SK-N-SH (cell line): ENCODE data around the gene OR6A2. TPM values are rescaled to one million over a fixed set of nuclear protein-coding genes. Genes with fewer than 3 reads are reported as not detected.

Experiments used
- CTCF ChIA-PET: fragments of 300-600, 350-600 bp; formaldehyde crosslinking; extraction: SDS; loops from one replicate; lab custom pipeline; 2021; lab: Yijun Ruan, JAX
- POLR2A ChIA-PET: fragments of 350-600 bp; sonication (Branson Sonifier 250); formaldehyde crosslinking; extraction: SDS; loops from one replicate; lab custom pipeline; 2020; ENCODE audit warnings: antibody characterized with exemption, inconsistent platforms; lab: Yijun Ruan, JAX
- DNase-seq: peaks from one replicate; pipeline ENCODE4 v3.0.0; 2012
- H2AFZ ChIP-seq: fragments of 200-600 bp; sonication (generic); 2 replicates; pipeline ENCODE4 v1.8.1; 2016; ENCODE audit warnings: antibody characterized with exemption, mild to moderate bottlenecking, low read depth
- H3F3A ChIP-seq: fragments of 200-600 bp; sonication (generic); replicated peaks from 2 replicates; pipeline ENCODE3; 2016; ENCODE audit warnings: antibody characterized with exemption, mild to moderate bottlenecking; ENCODE audit not compliant: insufficient read depth
- H3K27ac ChIP-seq, 2 experiments: fragments of 200-500 bp in 1 of 2; fragments of 200-600 bp in 1 of 2; sonication (Bioruptor generic) in 1 of 2; sonication (generic), shearing (Covaris generic) in 1 of 2; 2 replicates each; pipeline versions ENCODE4 v1.5.1 to v1.6.1; 2014 to 2016; ENCODE audit warnings: low read depth in 2 of 2, inconsistent platforms in 1 of 2, low read length in 1 of 2, mild to moderate bottlenecking in 1 of 2, mixed read lengths in 1 of 2
- H3K27me3 ChIP-seq: fragments of 200-600 bp; sonication (generic), shearing (Covaris generic); 2 replicates; pipeline ENCODE4 v1.6.1; 2016; ENCODE audit warnings: mixed run types; ENCODE audit not compliant: insufficient read depth
- H3K36me3 ChIP-seq, 2 experiments: fragments of 200-500 bp in 1 of 2; fragments of 200-600 bp in 1 of 2; sonication (Bioruptor generic) in 1 of 2; sonication (generic) in 1 of 2; replicated peaks in 1 of 2; 2 replicates each; pipeline versions ENCODE3 to v1.5.1; 2014 to 2016; ENCODE audit warnings: low read length in 1 of 2, mild to moderate bottlenecking in 1 of 2; ENCODE audit not compliant: insufficient read depth in 2 of 2, control insufficient read depth in 1 of 2
- H3K4me1 ChIP-seq, 2 experiments: fragments of 200-500 bp in 1 of 2; fragments of 200-600 bp in 1 of 2; sonication (Bioruptor generic) in 1 of 2; sonication (generic), shearing (Covaris generic) in 1 of 2; 2 replicates each; pipeline versions ENCODE4 v1.5.1 to v1.6.1; 2014 to 2016; ENCODE audit warnings: low read depth in 1 of 2, low read length in 1 of 2, mixed run types in 1 of 2; ENCODE audit not compliant: insufficient read depth in 2 of 2, control insufficient read depth in 1 of 2
- H3K4me2 ChIP-seq: fragments of 200-600 bp; sonication (generic), shearing (Covaris generic); 2 replicates; pipeline ENCODE4 v1.6.1; 2017; ENCODE audit warnings: mixed run types
- H3K4me3 ChIP-seq, 2 experiments: fragments of 200-500 bp in 1 of 2; fragments of 200-600 bp in 1 of 2; sonication (Bioruptor generic) in 1 of 2; sonication (generic), shearing (Covaris generic) in 1 of 2; 2 replicates each; pipeline versions ENCODE4 v1.5.1 to v1.8.1; 2014 to 2016; ENCODE audit warnings: low read depth in 2 of 2, inconsistent platforms in 1 of 2, low read length in 1 of 2, mild to moderate bottlenecking in 1 of 2, mixed read lengths in 1 of 2, moderate library complexity in 1 of 2
- H3K79me2 ChIP-seq: fragments of 200-600 bp; sonication (generic); 2 replicates; pipeline ENCODE4 v1.8.1; 2017; ENCODE audit warnings: mild to moderate bottlenecking; ENCODE audit not compliant: insufficient read depth
- H3K9ac ChIP-seq: fragments of 200-600 bp; sonication (generic); 2 replicates; pipeline ENCODE4 v1.6.1; 2017; ENCODE audit warnings: mixed run types
- H3K9me2 ChIP-seq: fragments of 200-600 bp; sonication (generic); 2 replicates; pipeline ENCODE4 v1.6.1; 2017; ENCODE audit warnings: mixed run types
- H3K9me3 ChIP-seq: fragments of 200-600 bp; sonication (generic); 2 replicates; pipeline ENCODE4 v1.6.1; 2017; ENCODE audit warnings: mixed run types, mild to moderate bottlenecking, moderate library complexity
- H4K20me1 ChIP-seq: fragments of 200-600 bp; sonication (generic); 2 replicates; pipeline ENCODE4 v1.6.1; 2017; ENCODE audit warnings: mild to moderate bottlenecking, mixed run types; ENCODE audit not compliant: insufficient read depth
- CHD2 ChIP-seq: fragments of 150-350 bp; IDR thresholded peaks from 2 replicates; pipeline ENCODE4 v1.6.1; 2018; ENCODE audit warnings: low read length; ENCODE audit not compliant: partially characterized antibody
- CTCF ChIP-seq: fragments of 200-600 bp; sonication (generic); IDR thresholded peaks from 2 replicates; pipeline ENCODE4 v1.6.1; 2017; ENCODE audit warnings: antibody characterized with exemption, mild to moderate bottlenecking, moderate library complexity
- EP300 ChIP-seq, 2 experiments: IDR thresholded peaks; 2 replicates each; pipeline versions ENCODE4 v1.4.0 to v1.6.1; 2012; ENCODE audit warnings: borderline replicate concordance in 1 of 2, low read depth in 1 of 2, low read length in 1 of 2
- FOSL2 ChIP-seq: IDR thresholded peaks from 2 replicates; pipeline ENCODE4 v1.4.0; 2012; ENCODE audit warnings: low read depth, mild to moderate bottlenecking, moderate library complexity, borderline replicate concordance
- FOXJ3 ChIP-seq: sonication (generic); formaldehyde crosslinking; IDR thresholded peaks from 2 replicates; pipeline ENCODE4 v1.5.1; 2020; ENCODE audit warnings: mild to moderate bottlenecking, missing genetic modification reagents
- FOXM1 ChIP-seq: IDR thresholded peaks from 2 replicates; pipeline ENCODE4 v1.4.0; 2012; ENCODE audit warnings: low read depth, mild to moderate bottlenecking
- GABPA ChIP-seq: IDR thresholded peaks from 2 replicates; pipeline ENCODE4 v1.4.0; 2012; ENCODE audit warnings: low read depth, mild to moderate bottlenecking
- IRF3 ChIP-seq: fragments of 150-350 bp; IDR thresholded peaks from 2 replicates; pipeline ENCODE4 v1.6.1; 2016; ENCODE audit warnings: mild to moderate bottlenecking, low read depth, low read length
- JUND ChIP-seq: IDR thresholded peaks from 2 replicates; pipeline ENCODE4 v1.4.0; 2012
- MAX ChIP-seq: IDR thresholded peaks from 2 replicates; pipeline ENCODE4 v1.4.0; 2012; ENCODE audit warnings: low read depth
- MXI1 ChIP-seq: IDR thresholded peaks from 2 replicates; pipeline ENCODE4 v1.6.1; 2012; ENCODE audit warnings: mild to moderate bottlenecking, low read depth, low read length, improper control_type of control experiment
- NRF1 ChIP-seq: IDR thresholded peaks from 2 replicates; pipeline ENCODE4 v1.6.1; 2012; ENCODE audit warnings: low read depth, mild to moderate bottlenecking, low read length
- POLR2AphosphoS5 ChIP-seq: IDR thresholded peaks from 2 replicates; pipeline ENCODE4 v1.6.1; 2012; ENCODE audit warnings: low read depth, low read length
- RCOR1 ChIP-seq: fragments of 150-350 bp; IDR thresholded peaks from 2 replicates; pipeline ENCODE4 v1.6.1; 2017; ENCODE audit warnings: antibody characterized with exemption, low read length
- REST ChIP-seq: IDR thresholded peaks from 2 replicates; pipeline ENCODE4 v1.6.1; 2012; ENCODE audit warnings: mild to moderate bottlenecking, low read depth, low read length, moderate library complexity
- SMC3 ChIP-seq: IDR thresholded peaks from 2 replicates; pipeline ENCODE4 v1.6.1; 2012; ENCODE audit warnings: low read depth, low read length, improper control_type of control experiment
- TEAD4 ChIP-seq: IDR thresholded peaks from 2 replicates; pipeline ENCODE4 v1.4.0; 2012; ENCODE audit warnings: mild to moderate bottlenecking, borderline replicate concordance; ENCODE audit not compliant: insufficient read depth
- USF2 ChIP-seq: fragments of 150-350 bp; IDR thresholded peaks from 2 replicates; pipeline ENCODE4 v1.6.1; 2017; ENCODE audit warnings: antibody characterized with exemption, low read length, low read depth, borderline replicate concordance
- ZBTB33 ChIP-seq: IDR thresholded peaks from 2 replicates; pipeline ENCODE4 v1.4.0; 2012; ENCODE audit warnings: low read depth, borderline replicate concordance
- WGBS: methylation state at CpG from one replicate; pipeline ENCODE4 v1.1.6; 2017; ENCODE audit warnings: low lambda C conversion rate; 5-methylcytosine and 5-hydroxymethylcytosine counted together
- polyA plus RNA-seq, 3 experiments: library from polyadenylated mRNA; depleted of rRNA; stranded (reverse); fragments of >200 nt; gene quantifications; 2 replicates each; pipeline ENCODE4 v1.2.3, GENCODE V29; 2012

Gene OR6A2
- polyA plus RNA-seq, 1 of the 3 experiments (the other 2 are of a cell fraction), result not detected

- TF ChIP-seq SMC3, result no peak
- no peak for TF ChIP-seq MXI1
- TF ChIP-seq CTCF, result no peak
- no peak for TF ChIP-seq RCOR1
- TF ChIP-seq GABPA, result no peak
- TF ChIP-seq FOSL2, result no peak
- TF ChIP-seq CHD2, result no peak
- no peak for TF ChIP-seq TEAD4
- TF ChIP-seq FOXM1, result no peak
- no peak for TF ChIP-seq JUND
- no peak for TF ChIP-seq REST
- TF ChIP-seq USF2, result no peak
- no peak for TF ChIP-seq FOXJ3 (CRISPR knock-in tag)
- TF ChIP-seq MAX, result no peak
- TF ChIP-seq EP300 (IDR thresholded peaks at IDR 0.05; ENCODE audit: borderline replicate concordance in 1 of 2, low read depth in 1 of 2, low read length in 1 of 2), result no peak
- no peak for TF ChIP-seq ZBTB33
- no peak for TF ChIP-seq POLR2AphosphoS5
- TF ChIP-seq NRF1, result no peak
- TF ChIP-seq IRF3, result no peak
- H3K4me1 ChIP-seq, result no peaks in the 10 kb centered on the region
- POLR2A ChIA-PET, result no interaction called here
- no peak overlapping the region for H3K4me2 ChIP-seq
- H3K9me3 ChIP-seq, result no peaks in the 10 kb centered on the region
- CTCF ChIA-PET, result interaction anchor here (1.4 to 1.8 kb wide), 3 partner anchors 13 to 491 kb away, joined by 3 to 12 read pairs (median 5); no protein-coding TSS in a partner anchor
- DNase-seq, result no peak
- no peaks in the 10 kb centered on the region for H3F3A ChIP-seq
- 8% methylated on average over 7 of the region's 7 CpGs for WGBS
- H3K36me3 ChIP-seq, result no peaks in the 10 kb centered on the region
- no peaks in the 10 kb centered on the region for H4K20me1 ChIP-seq
- no peak overlapping the region for H3K4me3 ChIP-seq
- H3K79me2 ChIP-seq, result no peaks in the 10 kb centered on the region
- no peak overlapping the region for H2AFZ ChIP-seq
- peaks cover 16% of the 10 kb centered on the region for H3K27me3 ChIP-seq
- H3K9ac ChIP-seq, result no peak overlapping the region
- no peaks in the 10 kb centered on the region for H3K9me2 ChIP-seq
- H3K27ac ChIP-seq, result no peak overlapping the region
Measured at GRCh38 chr11:6742260-6742659, 57.2 kb downstream of the OR6A2 start.
